Measurements from ENCODE around the gene KIF3B. TPM values are rescaled to one million over a fixed set of nuclear protein-coding genes. Genes with fewer than 3 reads are reported as not detected.
A peak's percentile ranks its signal among the peaks of the same experiment; 100 is the strongest.

Gene KIF3B
- total and polyA plus RNA-seq, 2 of the 13 experiments (the other 11 are each of a cell fraction or from before 2014, with no cell fraction given): 23.6 to 28.8 TPM

GRCh38 chr20:32288225-32288849 lies 10.9 kb downstream of the KIF3B start (continued):
- TF ChIP-seq ZNF292 (CRISPR knock-in tag; IDR thresholded peaks at IDR 0.05; ENCODE audit: borderline replicate concordance, low read depth) (no peak), ZNF569 (CRISPR knock-in tag; IDR thresholded peaks at IDR 0.05; ENCODE audit: borderline replicate concordance) (no peak), RFXAP (CRISPR knock-in tag; IDR thresholded peaks at IDR 0.05; ENCODE audit: borderline replicate concordance) (0 out of 2 replicates have a peak, but pooled peaks have one; percentile 53), NCOA2 (CRISPR knock-in tag; IDR thresholded peaks at IDR 0.05) (peak; percentile 88), ZHX2 (IDR thresholded peaks at IDR 0.05; ENCODE audit: low read depth) (no peak), ZHX2 (CRISPR knock-in tag; IDR thresholded peaks at IDR 0.05; ENCODE audit: borderline replicate concordance) (0 out of 2 replicates have a peak, but pooled peaks have one; percentile 29), ZMYM3 (CRISPR knock-in tag; IDR thresholded peaks at IDR 0.05) (peak; percentile 93), MAF1 (CRISPR knock-in tag; IDR thresholded peaks at IDR 0.05; ENCODE audit: borderline replicate concordance) (no peak), ZBTB33 (CRISPR knock-in tag; IDR thresholded peaks at IDR 0.05) (peak; percentile 91), HOXA5 (CRISPR knock-in tag; IDR thresholded peaks at IDR 0.05) (peak; percentile 88), ADNP (CRISPR knock-in tag; IDR thresholded peaks at IDR 0.05) (0 out of 2 replicates have a peak, but pooled peaks have one; percentile 67), SALL1 (CRISPR knock-in tag; IDR thresholded peaks at IDR 0.05) (peak; percentile 95), ZNF740 (CRISPR knock-in tag; IDR thresholded peaks at IDR 0.05) (0 out of 2 replicates have a peak, but pooled peaks have one; percentile 22), SRSF1 (optimal IDR thresholded peaks at IDR 0.05; ENCODE audit: low read depth, low read length) (no peak), ZNF264 (CRISPR knock-in tag; IDR thresholded peaks at IDR 0.05) (peak; percentile 94), IKZF5 (CRISPR knock-in tag; IDR thresholded peaks at IDR 0.05) (peak; percentile 92; the same call in 1 of the 2 replicates)
